Activated CD8-positive, alpha-beta T cell treated with anti-CD3 and anti-CD28 coated beads for 36 hours (primary cell): Measurements from ENCODE around the gene ARFGAP1. TPM values are rescaled to one million over a fixed set of nuclear protein-coding genes. Genes with fewer than 3 reads are reported as not detected.

Experiments
- ATAC-seq: fragments of 200-7000 bp; cut with Tn5 transposase; one replicate; pipeline ENCODE4 v1.10.0; 2021; ENCODE audit warnings: mild to moderate bottlenecking, moderate library complexity
- CTCF ChIA-PET: fragments of 350-600 bp; sonication (Branson Sonifier 250); formaldehyde crosslinking; loops from one replicate; lab custom pipeline; 2021; ENCODE audit warnings: antibody characterized with exemption; lab: Charles Lee
- POLR2A ChIA-PET: fragments of 350-600 bp; sonication (Branson Sonifier 250); formaldehyde crosslinking; loops from one replicate; lab custom pipeline; 2021; ENCODE audit warnings: antibody characterized with exemption; lab: Charles Lee
- DNase-seq: peaks from one replicate; pipeline ENCODE4 v3.0.0-alpha.2; 2020
- H3K27ac Mint-ChIP-seq: one replicate; pipeline ENCODE4 v1.8.0; 2021; ENCODE audit warnings: mild to moderate bottlenecking, mixed read lengths
- H3K27me3 Mint-ChIP-seq: one replicate; pipeline ENCODE4 v1.8.0; 2021; ENCODE audit warnings: mixed read lengths
- H3K36me3 Mint-ChIP-seq: one replicate; pipeline ENCODE4 v1.8.0; 2021; ENCODE audit warnings: low read depth, mixed read lengths
- H3K4me1 Mint-ChIP-seq: one replicate; pipeline ENCODE4 v1.8.0; 2021; ENCODE audit warnings: low read depth, mixed read lengths
- H3K4me3 Mint-ChIP-seq: one replicate; pipeline ENCODE4 v1.8.0; 2021; ENCODE audit warnings: mild to moderate bottlenecking, moderate library complexity, mixed read lengths
- H3K9me3 Mint-ChIP-seq: one replicate; pipeline ENCODE4 v1.8.0; 2021; ENCODE audit warnings: mixed read lengths
- intact Hi-C: fragments of 100-400 bp; cut with micrococcal nuclease; formaldehyde crosslinking; loops from one replicate; pipeline ENCODE4 v1.10.0; 2022
- total RNA-seq, 2 experiments: library from RNA; stranded (reverse); gene quantifications; one replicate each; pipeline ENCODE4 v1.2.3, GENCODE V29; 2021
- TF ChIP-seq, protein P1 (sequence below): fragments of 200-600 bp; IDR thresholded peaks from one replicate; pipeline ENCODE4 v1.8.0; 2022; ENCODE audit warnings: antibody characterized with exemption, mild to moderate bottlenecking

The ARFGAP1 gene
- total RNA-seq, 2 experiments from 2014 or later = 71.3 to 75.0 TPM

DNA sequence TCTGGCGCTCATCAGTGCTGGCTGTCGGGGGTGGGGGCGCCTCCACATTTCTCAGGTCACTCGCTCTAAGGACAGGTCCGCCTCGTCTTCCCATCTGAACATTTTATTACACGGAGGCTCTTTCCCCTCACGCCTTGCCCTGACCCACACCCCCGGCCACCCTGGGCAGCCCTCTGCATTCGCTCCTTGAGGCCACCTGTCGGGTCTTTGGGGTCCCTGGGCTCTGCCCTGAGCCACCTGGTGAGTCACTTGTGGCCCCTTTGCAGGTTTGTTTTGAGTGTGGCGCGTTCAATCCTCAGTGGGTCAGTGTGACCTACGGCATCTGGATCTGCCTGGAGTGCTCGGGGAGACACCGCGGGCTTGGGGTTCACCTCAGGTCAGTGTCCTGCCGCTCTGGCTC lies 3.2 kb downstream of the ARFGAP1 start:
- Mint-ChIP-seq H3K36me3 (peaks cover 8% of the 10 kb centered on the region), H3K4me3 (no peak overlapping the region), H3K4me1 (peaks cover 21% of the 10 kb centered on the region), H3K9me3 (no peaks in the 10 kb centered on the region), H3K27me3 (no peaks in the 10 kb centered on the region), H3K27ac (no peak overlapping the region)
- ChIA-PET POLR2A (interaction anchor here (1.0 kb wide), 1 partner anchor 9 kb away, joined by 4 read pairs; no protein-coding TSS in a partner anchor), CTCF (interaction anchor here (1.9 kb wide), 1 partner anchor 52 kb away, joined by 5 read pairs; no protein-coding TSS in a partner anchor)
- TF ChIP-seq, protein P1, sequence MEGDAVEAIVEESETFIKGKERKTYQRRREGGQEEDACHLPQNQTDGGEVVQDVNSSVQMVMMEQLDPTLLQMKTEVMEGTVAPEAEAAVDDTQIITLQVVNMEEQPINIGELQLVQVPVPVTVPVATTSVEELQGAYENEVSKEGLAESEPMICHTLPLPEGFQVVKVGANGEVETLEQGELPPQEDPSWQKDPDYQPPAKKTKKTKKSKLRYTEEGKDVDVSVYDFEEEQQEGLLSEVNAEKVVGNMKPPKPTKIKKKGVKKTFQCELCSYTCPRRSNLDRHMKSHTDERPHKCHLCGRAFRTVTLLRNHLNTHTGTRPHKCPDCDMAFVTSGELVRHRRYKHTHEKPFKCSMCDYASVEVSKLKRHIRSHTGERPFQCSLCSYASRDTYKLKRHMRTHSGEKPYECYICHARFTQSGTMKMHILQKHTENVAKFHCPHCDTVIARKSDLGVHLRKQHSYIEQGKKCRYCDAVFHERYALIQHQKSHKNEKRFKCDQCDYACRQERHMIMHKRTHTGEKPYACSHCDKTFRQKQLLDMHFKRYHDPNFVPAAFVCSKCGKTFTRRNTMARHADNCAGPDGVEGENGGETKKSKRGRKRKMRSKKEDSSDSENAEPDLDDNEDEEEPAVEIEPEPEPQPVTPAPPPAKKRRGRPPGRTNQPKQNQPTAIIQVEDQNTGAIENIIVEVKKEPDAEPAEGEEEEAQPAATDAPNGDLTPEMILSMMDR = no peak
- ATAC-seq (no peak), DNase-seq (no peak)
- intact Hi-C loops = no loop called here

DNA sequence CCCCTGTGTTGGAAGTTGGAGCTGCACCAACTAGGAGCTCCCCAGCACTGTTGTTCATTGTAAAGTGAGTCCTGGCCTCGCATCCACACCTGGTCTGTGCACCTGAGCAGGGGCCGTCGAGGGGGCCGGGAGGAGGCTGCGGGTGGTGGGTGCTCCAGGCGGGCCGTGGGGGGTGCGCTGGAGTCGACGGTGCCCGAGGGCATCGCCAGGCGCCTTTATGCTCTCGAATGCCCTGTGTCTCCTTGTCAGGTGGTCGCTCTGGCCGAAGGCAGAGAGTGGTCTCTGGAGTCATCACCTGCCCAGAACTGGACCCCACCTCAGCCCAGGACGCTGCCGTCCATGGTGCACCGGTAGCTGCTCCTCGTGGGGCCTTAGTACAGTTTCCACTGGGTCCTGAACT lies 4.3 kb downstream of the ARFGAP1 start:
- DNase-seq = no peak

DNA sequence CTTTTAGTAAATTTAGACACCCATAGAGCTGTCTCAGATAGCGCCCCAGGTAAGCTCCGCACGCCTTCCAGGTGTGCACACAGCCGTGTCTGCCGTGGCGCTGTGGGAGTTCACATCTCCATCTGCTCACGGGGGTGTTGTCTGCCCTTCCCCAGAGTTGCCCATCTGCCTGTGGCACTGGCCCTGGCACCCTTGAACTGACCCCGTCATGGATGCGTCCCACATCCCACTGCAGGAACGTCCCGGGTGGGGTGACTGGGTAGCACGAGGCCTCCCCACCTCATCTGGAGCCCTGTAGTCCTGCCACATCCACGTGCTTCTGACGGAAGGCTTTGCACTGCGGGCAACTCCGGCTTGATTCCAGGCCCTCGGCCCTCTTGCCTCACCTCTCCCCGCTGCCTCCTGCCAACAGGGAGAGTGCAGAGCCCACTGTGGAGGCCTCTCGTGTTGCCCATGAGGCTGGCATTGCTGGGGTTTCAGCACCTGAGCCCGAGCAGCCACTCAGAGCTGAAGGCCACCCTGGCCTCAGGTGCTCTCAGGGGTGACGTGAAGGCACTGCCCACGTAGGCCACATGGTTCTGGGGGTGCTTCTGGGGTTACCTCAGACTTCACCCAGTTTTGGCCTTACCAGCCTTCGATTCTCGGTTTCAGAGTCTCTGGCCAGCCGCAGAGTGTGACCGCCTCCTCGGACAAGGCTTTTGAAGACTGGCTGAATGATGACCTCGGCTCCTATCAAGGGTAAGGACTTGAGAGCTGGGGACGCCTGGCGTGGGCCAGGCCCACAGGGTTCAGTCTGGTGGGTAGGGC lies 5.1 kb downstream of the ARFGAP1 start:
- TF ChIP-seq, protein P1 = no peak
- ChIA-PET CTCF (interaction anchor here (0.7 to 1.9 kb wide), 3 partner anchors 13 to 54 kb away, joined by 3 to 5 read pairs (median 4); no protein-coding TSS in a partner anchor), POLR2A (no interaction called here)
- no peaks in the 10 kb centered on the region for H3K9me3 Mint-ChIP-seq
- no peak for DNase-seq
- intact Hi-C loops = no loop called here
- no peak overlapping the region for H3K27ac Mint-ChIP-seq
- peaks cover 16% of the 10 kb centered on the region for H3K4me1 Mint-ChIP-seq
- ATAC-seq = no peak
- no peak overlapping the region for H3K4me3 Mint-ChIP-seq
- no peaks in the 10 kb centered on the region for H3K27me3 Mint-ChIP-seq
- H3K36me3 Mint-ChIP-seq = peaks cover 8% of the 10 kb centered on the region

More for the DNA sequence above, 4.3 kb downstream of the ARFGAP1 start:
- Mint-ChIP-seq H3K27me3 (no peaks in the 10 kb centered on the region), H3K4me3 (no peak overlapping the region), H3K27ac (no peak overlapping the region), H3K4me1 (peaks cover 16% of the 10 kb centered on the region), H3K36me3 (peaks cover 8% of the 10 kb centered on the region), H3K9me3 (no peaks in the 10 kb centered on the region)
- CTCF ChIA-PET = interaction anchor here (0.7 to 1.9 kb wide), 3 partner anchors 14 to 54 kb away, joined by 3 to 5 read pairs (median 4); no protein-coding TSS in a partner anchor
- intact Hi-C loops = no loop called here
- POLR2A ChIA-PET = interaction anchor here (1.0 kb wide), 1 partner anchor 8 kb away, joined by 4 read pairs; no protein-coding TSS in a partner anchor
- ATAC-seq = no peak
- TF ChIP-seq, protein P1 = no peak

DNA sequence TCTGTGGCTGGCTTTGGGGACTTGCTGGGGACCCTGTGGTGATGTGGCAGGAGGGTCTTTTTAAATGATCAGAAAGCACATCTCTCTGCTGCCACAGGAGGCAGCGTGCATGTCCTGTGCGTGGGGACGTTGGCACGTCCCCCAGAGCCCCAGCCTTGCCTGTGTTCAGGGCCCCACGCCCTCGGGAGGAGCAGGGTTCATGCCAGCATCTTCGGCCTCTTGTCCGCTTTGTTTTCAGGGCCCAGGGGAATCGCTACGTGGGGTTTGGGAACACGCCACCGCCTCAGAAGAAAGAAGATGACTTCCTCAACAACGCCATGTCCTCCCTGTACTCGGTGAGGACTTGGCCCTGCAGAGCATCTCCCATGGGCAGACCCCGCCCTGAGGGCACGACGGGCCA lies 6.0 kb downstream of the ARFGAP1 start:
- Mint-ChIP-seq H3K4me3 (no peak overlapping the region), H3K36me3 (peaks cover 10% of the 10 kb centered on the region), H3K4me1 (peaks cover 14% of the 10 kb centered on the region), H3K9me3 (no peaks in the 10 kb centered on the region), H3K27ac (no peak overlapping the region), H3K27me3 (no peaks in the 10 kb centered on the region)
- POLR2A ChIA-PET = no interaction called here
- DNase-seq (no peak), ATAC-seq (no peak)
- CTCF ChIA-PET = no interaction called here
- TF ChIP-seq, protein P1 = no peak
- intact Hi-C loops = no loop called here

DNA sequence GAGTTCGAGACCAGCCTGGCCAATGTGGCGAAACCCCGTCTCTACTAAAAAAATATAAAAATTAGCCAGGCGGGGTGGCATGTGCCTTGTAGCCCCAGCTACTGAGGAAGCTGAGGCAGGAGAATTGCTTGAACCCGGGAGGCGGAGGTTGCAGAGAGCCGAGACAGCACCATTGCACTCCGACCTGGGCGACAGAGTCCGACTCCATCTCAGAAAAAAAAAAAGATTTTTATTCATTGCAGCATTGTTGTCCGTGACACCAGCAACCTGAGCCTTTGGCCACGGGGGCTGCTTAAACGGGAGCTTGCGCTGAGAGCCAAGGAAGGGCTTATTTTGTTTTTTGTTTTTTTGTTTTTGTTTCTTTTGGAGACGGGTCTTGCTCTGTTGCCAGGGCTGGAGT lies 7.3 kb downstream of the ARFGAP1 start:
- intact Hi-C loops = no loop called here
- no peak overlapping the region for H3K27ac Mint-ChIP-seq
- H3K4me3 Mint-ChIP-seq = no peak overlapping the region
- no peaks in the 10 kb centered on the region for H3K27me3 Mint-ChIP-seq
- CTCF ChIA-PET = interaction anchor here (2.8 kb wide), 1 partner anchor 57 kb away, joined by 18 read pairs; no protein-coding TSS in a partner anchor
- H3K4me1 Mint-ChIP-seq = peaks cover 6% of the 10 kb centered on the region
- ATAC-seq (no peak), DNase-seq (no peak)
- no peaks in the 10 kb centered on the region for H3K9me3 Mint-ChIP-seq
- POLR2A ChIA-PET = no interaction called here
- peaks cover 10% of the 10 kb centered on the region for H3K36me3 Mint-ChIP-seq
- TF ChIP-seq, protein P1 = no peak
